GOT3 (cell line): ENCODE measurements around the gene LIMCH1.

Experiments
- DNase-seq: peaks from one replicate; lab custom pipeline; 2025; ENCODE audit warnings: mixed read lengths; lab: John Stamatoyannopoulos, UW

Gene LIMCH1

DNA sequence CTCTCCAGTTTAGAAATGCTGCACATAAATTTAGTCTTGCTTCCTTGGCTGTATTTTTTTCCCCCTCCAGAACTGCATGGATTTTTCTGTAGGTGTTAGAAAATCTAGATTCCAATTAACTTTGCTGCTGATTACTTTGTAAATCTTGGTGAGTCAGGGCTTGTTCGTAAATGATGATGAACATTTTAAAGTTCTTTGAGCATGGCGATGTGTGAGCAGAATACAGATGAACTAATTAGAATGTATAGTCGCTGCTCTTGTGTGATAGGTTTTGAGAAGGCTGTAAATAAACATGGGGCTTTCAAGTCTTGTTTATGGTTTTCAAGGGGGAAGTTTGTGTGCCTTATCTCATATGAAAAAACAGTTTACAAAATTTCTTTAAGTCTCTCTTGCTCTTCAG is 23.3 kb downstream of the LIMCH1 start:
- DNase-seq: no peak

- no peak for DNase-seq
Measured at GRCh38 chr4:41567186-41567585, 29.2 kb downstream of the LIMCH1 start.

DNA sequence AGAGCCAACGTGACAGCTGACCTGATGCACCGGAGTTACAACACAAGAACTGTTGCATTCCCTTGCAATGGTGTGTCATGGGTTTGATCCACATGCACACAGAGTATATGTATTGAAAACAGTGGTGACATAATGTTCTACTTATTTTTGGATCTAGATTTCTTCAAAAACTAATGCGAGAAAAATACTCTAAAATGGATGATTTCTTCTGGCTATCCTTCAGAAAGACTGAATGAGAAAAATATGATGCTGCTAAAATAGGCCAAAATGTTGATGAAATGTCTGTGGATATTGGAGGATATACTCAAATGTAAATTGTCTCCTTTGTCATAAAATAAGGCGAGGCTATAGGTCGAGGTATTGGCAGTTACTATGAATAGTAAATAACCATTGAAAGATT is 30.4 kb downstream of the LIMCH1 start:
- no peak for DNase-seq

DNA sequence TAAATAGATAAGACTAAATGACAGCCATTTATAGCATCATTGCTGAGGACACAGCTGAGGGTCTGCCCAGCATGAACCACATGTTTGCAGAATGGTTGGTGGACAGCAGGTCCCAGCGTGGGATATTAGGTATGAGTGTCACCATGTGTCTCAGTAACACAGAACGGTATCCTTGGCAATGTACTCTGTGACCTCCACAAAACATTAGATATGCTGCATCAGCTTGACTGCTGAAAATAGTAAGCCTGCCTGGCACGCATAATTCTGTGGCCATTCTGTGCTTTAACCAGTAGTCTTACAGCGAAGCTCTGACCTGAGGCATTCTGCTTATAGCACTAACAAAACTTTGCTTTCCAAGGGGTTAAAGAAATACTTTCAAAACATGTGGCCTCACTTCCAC is 32.0 kb downstream of the LIMCH1 start:
- DNase-seq: no peak

DNA sequence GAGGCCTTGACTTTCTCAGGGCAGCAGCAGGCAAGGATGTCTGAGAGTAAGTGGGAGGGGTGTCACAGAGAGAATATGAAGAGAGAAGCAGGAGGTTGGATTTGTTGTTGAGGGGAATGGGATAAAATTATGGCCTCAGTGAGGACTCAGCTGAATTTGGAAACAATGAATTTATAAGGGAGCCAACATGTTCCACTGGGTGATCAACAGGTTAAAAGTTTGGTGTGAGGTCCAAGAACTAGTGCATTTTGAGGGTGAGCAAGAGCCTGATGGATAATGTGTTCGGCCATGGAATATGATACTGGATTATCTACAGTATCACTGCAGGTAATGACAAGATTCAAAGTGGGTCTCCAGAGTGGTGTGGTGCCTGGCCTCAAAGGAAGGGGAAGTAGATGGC is 33.5 kb downstream of the LIMCH1 start:
- no peak for DNase-seq

GRCh38 chr4:41572516-41572915 is 34.6 kb downstream of the LIMCH1 start:
- no peak for DNase-seq

DNA sequence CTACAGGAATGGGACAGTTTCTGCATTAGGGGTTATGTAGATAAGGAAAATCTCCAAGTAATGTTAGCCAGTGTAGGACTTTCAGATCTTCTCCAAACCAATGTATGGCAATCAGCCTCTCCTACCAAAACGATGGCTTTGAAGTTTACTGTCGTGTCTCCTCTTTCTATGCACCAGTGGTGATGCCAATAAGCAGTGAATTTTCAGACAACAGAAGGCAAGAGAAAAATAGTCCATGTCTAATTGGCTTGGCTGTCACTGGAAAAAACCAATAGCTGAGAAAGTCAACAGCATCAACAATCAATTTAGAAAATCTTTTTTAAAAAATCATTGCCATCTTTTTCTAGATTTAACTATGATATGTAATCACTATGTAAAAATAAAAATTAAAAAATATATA is 35.0 kb downstream of the LIMCH1 start:
- DNase-seq: no peak

- no peak for DNase-seq
Measured at GRCh38 chr4:41573502-41574001, 35.6 kb downstream of the LIMCH1 start.

DNA sequence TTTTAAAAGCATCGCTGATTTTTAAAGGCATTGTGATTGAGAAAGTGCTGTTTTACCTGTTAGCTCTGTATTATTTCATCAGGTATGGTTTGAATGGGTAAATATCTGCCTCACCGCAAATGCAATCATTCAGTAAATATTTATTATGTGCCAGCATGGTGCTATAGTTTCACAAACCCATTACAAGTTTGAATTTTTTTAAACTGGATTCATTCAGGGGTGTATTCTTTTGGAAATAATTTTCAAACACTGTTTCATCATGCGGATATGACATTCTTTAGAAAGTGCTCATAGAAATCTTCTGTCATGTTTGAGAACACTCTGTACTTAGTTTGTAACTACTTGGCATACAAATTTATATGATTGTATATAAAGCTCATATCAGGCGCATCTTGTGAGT is 37.2 kb downstream of the LIMCH1 start:
- no peak for DNase-seq

DNA sequence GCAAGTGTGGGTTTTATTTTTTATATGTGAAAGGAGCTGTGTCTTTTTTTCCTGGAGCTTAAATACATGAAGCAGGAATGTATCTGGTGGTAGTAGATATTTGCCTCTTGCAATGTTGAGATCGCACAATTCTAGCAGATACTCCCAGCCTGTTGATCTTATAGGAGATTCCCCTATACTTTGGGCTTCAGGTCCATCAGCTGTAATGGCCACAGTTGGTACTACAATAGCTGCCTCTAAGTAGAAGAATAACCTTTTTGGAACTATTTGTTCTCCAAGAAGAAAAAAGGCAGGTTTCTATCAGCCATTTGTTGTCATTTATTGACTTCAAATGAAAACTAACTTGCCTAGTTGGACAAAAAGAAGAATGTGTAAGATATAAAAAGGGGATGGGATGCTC is 37.7 kb downstream of the LIMCH1 start:
- DNase-seq: no peak

GRCh38 chr4:41579043-41579442 is 41.1 kb downstream of the LIMCH1 start:
- no peak for DNase-seq

- no peak for DNase-seq
Measured at GRCh38 chr4:41579526-41579925, 41.6 kb downstream of the LIMCH1 start.

DNA sequence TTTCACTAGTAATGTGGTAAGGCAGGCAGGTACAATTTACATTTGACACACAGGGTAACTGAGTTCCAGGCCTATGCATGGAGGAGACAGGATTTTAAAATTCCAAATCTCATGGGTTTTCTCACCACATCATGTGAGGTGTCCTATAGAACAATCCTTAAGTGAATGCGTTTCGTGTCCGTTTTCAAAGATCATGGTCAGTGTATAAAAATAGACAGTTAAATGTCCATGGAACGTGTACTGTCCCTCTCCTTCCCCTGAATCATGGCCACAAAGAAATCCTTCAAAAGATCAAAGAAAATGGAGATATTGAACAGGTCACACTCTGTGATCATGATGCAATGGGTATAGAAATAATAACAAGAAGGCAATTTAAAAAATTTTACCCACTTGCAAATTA is 42.0 kb downstream of the LIMCH1 start:
- DNase-seq: no peak

GRCh38 chr4:41586675-41587225 is 48.8 kb downstream of the LIMCH1 start:
- no peak for DNase-seq

DNA sequence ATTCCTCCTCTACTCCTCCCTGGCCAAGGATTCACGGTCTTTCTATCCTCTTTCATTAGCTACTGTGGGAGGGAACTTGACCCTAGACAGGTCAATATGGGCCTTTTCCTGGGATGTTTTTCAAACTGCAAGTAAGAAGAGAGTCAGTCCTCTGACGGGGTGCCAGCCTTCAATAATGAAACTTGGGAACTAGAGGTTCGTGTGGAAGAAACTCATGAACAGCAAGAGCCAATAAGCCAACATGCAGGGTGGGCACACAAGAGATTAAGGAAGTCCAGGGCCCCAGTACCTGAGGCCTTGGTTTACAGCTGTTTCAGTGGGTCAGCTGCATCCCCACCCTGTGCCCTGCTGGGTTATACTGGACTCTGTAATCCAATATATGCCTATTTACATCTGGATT is 49.3 kb downstream of the LIMCH1 start:
- no peak for DNase-seq

GRCh38 chr4:41590591-41590990 is 52.6 kb downstream of the LIMCH1 start:
- no peak for DNase-seq

DNA sequence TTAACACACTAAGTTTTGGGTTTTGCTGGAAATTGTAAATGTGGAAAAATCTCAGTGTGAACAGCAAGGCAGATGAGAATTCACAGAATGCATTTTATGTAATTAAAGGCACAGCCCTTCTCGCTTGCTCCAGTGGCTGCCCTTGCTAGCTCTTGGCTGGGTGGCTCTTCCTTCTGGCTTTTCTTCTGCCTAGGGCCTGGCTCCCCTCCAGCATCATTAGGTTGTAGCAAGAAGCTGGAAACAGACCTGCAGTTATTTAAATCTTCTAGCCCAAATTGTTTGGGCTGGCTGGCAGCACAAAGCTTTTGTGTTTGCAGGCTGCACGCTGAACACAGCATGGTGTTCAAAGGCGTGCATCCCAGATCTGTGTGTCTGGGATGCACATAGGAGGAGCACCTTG is 56.5 kb downstream of the LIMCH1 start:
- DNase-seq: no peak

DNA sequence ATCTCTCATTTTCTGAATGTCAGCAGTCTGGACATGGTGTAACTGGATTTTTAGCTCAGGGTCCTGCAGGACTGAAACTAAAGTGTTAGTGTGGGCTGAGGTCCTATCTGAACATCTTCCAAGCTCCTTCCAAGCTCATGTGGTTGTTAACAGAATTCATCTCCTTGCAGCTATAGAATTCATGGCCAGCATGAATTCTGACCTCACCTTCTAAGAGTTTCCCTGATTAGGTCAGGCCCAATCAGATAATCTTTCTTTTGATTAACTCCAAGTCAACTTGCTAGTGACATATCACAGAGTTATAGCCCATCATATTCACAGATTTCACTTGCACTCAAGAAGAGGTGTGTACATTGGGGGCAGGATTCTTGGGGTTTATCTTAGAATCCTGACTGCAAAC is 59.5 kb downstream of the LIMCH1 start:
- no peak for DNase-seq

GRCh38 chr4:41598580-41598979 is 60.6 kb downstream of the LIMCH1 start:
- no peak for DNase-seq

DNA sequence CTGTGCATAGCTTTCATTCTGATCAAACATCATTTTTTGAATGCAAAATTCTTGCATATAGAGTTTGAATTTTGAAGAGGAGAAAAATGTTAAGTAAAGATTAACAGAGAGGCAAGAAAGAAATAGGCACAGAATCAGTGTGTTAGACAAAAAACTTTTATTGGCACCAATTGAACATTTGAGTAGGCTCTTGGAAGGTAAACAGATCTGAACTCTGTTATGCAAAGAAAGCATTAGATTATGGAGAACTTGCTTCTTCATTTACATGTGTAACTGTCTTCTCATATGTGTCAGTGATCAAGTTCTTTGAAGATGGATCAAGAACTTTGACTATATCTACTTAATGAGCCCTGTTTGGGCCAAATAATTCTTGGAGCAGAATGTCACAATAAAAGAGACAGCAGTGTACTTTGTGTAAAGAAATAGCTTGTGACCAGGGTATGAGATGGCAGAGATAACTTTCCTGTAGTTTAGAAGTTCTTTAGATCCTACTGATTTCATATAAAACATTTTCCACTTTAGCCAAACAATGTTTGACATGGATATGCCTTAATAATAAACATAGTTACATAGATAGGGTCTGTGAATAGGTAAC is 61.3 kb downstream of the LIMCH1 start:
- DNase-seq: no peak

GRCh38 chr4:41600243-41600912 is 62.4 kb downstream of the LIMCH1 start:
- DNase-seq: no peak

DNA sequence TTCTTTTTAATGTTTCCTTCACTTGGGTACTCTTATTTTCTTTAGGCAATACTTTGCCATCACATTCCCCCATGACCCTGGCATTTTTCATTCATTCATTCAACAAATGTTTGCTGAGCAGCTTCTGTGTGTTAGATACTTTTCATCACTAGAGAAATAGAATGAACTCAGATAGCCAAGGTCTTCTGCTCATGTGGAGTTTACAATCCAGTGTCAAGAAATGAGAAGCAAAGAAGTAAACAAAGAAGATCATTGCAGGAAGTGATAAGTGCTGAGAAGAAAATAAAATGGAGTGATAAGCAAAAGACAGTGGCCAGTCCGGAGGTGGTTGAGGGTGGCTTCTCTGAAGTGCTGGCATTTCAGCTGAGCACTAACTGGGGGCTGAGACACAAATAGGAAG is 63.1 kb downstream of the LIMCH1 start:
- DNase-seq: no peak

- DNase-seq: no peak
Measured at GRCh38 chr4:41602113-41602512, 64.2 kb downstream of the LIMCH1 start.
